COLO829 (cell line): ENCODE results near the gene TALDO1.
"Not testable (repeated sequence)": the region's sequence is repeated elsewhere in the genome, so short reads cannot be mapped to it uniquely, and the experiment has no call there.

ENCODE experiments used
- DNase-seq: peaks from one replicate; pipeline ENCODE4 v3.0.0; 2012; ENCODE audit warnings: low spot score

TALDO1 gene

DNA sequence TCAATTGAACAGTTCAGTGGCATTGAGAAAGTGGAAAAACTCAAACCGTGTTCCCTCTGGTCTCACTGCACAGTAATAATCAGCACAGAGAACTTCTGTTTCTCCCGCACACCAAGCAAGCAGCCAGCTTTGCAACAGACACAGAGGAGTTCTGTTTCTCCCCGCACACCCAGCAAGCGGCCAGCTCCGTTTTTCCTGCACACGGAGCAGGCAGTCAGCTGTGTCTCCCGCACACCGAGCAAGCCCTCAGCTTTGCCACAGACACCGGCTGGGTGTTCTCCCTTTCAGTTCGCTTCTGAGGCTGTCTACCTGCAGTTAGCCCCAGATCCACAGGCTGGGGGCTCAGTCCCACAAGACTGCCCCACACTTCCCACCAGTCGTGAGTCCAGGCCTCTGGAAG, 9.9 kb upstream of the TALDO1 start:
- no peak for DNase-seq

DNA sequence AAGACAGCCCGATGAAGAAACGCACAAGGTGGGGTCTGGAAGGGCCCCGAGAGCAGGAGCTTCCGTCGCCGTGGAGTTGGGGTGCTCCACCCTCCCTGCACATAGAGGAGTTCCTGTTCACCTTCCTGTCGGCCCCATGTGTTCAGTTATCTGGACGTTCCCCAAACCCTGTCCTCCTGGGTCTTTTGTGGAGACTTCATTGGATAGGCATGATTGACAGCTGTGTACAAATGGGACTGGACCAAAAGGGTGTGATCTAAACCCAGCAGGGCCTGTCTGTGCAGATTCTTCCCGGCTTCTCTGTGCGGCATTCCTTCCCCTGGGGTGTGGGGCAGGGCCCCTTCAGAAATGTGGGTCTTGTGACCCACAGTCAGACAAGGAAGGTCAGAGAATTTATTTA, 9.4 kb upstream of the TALDO1 start:
- not testable (repeated sequence) for DNase-seq

DNA sequence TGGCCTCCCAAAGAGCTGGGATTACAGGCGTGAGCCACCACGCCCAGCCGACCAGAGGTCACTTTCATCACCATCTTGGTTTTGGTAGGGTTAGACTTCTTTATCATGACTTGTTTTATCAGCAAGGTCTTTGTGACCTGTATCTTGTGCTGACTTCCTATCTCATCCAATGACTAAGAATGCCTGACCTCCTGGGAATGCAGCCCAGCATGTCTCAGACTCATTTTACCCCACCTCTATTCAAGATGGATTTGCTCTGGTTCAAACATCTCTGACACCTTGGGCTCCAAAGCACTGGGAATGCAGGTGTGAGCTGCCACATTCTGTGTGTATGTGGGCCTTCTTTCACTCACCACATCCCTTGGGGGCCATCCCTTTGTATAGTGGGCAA, 5.1 kb upstream of the TALDO1 start:
- DNase-seq, result no peak

DNA sequence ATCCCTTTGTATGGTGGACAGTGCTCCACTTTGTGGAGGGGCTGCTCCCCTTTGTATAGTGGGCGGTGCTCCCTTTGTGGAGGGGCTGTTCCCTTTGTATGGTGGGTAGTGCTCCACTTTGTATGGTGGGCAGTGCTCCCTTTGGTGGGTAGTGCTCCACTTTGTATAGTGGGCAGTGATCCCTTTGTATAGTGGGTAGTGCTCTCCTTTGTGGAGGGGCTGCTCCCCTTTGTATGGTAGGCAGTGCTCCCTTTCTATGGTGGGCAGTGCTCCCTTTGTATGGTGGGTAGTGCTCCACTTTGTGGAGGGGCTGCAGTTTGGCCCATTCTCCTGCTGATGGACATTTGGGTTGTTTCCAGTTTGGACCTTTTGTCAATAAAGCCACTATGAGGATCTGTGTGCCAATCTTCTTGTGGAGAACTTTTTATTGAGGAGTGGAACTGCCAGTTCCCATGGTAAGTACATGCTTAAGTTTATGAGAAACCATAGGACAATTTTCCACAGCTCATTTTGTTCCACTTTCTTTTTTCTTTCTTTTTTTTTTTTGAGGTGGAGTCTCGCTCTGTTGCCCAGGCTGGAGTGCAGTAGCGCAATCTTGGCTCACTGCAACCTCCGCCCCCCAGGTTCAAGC, 4.6 kb upstream of the TALDO1 start:
- DNase-seq, result no peak

DNA sequence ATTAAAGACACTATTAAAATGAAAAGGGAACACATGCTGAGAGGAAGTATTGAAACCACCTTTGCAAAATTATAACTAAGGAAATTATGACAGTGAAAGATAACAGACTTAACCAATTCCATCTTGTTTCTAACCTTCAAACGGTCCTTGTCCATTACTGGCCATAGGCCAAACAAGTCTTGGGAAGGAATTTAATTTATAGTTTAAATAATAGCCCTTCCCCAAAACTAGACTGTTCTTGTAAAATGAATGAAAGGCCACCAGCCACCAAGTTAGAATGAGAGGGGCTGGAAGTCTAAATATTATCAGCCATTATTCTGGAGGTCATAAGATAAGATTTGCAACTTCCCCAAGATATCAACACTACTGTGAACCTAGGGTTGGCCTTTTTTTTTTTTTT, 1.8 kb upstream of the TALDO1 start:
- no peak for DNase-seq

DNA sequence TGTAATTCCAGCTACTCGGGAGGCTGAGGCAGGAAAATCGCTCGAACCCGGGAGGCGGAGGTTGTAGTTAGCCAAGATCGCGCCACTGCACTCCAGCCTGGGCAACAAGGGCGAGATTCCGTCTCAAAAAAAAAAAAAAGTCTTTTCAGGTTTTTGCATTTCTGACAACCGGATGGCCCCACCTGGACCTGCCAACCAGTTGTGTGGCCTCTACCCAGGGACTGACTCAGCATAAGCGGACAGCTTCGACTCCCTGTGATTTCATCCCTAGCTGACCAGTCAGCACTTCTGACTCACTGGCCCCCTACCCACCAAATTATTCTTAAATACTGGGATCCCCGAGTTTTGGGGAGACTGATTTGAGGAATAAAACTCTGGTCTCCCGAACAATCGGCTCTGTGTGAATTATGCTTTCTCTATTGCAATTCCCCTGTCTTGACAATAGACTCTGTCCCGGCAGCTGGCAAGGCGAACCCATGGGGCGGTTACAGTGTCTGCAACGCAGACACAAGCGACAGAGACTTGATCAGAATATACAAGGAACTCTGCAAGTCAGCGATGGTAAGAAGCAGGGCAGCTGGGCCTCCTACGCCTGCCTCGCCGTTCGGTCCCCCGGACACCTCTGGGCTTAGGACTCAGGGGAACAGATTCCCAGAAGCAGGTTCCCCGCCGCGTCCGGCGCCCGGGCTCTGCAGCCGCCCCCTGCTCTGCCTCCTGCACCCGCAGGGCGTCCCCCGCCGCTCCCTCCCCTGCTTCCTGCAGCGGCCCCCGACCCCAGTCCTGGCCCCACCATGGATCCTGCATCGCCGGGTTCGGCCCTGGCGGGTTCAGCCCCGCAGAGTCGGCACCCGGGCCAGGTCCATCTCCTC, 741 bp upstream of the TALDO1 start:
- DNase-seq, result no peak

DNA sequence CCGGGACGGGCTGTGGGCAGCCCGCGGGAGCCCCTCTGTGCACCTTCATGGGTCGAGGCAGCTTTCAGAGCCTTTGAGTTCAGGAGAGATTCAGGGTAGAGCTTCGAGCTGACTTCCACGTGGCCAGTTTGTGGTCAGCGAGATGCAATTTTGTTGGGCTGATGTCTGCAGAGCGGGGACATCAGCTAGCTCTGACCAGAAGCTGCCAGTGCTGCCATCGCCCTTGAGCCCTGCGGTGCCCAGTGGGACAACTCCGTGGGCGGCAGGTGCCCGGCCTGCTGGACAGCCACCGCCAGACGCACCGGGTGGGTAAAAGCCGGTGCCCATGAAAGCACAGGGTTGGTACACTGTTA, 719 bp downstream of the TALDO1 start:
- no peak for DNase-seq

DNA sequence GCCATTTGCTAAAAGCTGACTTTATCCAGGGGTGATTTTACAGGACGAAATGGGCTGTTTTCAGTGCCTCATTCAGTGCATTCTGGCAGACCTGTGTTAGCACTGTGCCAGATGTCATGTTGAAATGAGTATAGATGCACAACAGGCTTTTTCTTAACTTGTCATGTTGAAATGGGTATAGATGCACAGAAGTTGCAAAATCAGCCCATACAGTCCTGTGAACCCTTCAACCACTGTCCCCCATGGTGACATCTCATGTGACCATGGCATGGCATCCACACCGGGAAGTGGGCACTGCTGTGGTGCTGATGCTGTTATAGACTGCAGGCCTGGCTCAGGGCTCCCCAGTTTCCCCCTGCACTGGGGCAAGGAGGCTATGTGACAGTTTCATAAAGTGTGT, 2.5 kb downstream of the TALDO1 start:
- DNase-seq, result no peak

DNA sequence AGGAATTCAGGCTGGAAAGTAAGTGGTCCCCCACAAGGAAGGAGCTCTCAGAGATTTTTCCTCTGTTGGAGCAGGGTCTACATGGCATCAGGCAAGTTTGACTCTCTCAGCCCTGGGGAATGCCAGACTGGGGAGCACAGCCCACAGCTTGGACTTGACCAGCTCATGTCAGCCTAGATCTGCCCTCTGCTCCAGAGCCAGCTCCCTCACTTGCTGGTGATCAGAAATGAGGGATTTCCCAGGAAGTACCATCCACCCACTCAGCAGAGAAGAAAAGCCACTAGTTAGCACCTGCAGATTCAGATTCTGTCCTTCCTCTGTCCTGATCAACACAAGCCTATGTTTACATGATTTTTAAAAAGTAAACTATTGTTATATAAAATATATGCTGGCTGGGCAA, 13.0 kb downstream of the TALDO1 start:
- no peak for DNase-seq

DNA sequence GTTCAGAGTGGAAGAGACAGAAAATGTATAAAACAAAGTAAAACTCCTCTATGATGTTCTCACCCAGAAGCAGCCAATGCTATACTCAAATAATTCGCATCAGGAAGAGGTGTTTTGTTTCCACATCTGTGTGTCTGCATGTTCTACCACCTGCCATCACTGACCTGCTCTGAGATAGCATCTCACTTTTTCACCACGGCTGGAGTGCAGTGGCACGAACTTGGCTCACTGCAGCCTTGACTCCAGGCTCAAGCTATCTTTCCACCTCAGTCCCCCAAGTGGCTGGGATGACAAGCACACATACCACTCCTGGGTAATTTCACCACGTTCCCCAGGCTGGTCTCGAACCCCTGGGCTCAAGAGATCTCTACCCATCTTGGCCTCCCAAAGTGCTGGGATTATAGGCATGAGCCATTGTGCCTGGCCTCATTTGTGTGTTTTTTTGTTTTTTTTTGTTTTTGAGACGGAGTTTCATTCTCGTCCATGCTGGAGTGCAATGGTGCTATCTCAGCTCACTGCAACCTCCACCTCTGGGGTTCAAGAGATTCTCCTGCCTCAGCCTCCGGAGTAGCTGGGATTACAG, 14.4 kb downstream of the TALDO1 start:
- no peak for DNase-seq

DNA sequence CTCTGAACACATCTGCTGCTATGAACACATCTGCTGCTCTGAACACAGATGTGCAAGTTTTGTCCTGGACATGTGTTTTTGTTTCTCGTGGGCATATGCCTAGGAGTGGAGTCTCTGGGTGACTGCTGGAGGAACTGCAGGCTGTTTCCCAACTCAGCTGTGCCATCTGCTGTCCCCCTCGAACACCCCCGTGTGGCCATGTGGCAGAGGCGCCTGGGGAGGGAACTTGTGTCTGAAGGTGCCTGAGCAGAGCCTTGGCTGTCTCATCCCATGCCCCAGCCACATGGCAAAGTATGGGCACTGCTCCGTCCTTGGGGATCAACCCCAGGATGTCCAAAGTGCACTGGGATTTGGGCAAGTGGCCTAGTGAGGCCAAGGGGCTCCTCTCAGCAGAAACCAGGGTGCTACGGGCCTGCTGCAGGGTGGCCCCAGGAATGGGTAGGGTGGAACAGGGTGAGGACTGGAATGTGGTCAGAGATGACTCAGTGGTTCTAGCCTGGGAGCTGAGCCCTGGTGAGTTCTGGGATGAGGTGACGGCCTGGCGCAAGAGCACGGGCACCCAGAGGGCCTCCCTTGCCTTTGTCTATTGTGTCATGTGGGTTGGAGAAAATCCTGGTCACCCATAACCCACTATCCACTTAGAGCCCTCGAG, 15.3 kb downstream of the TALDO1 start:
- DNase-seq, result peak; percentile 24

DNA sequence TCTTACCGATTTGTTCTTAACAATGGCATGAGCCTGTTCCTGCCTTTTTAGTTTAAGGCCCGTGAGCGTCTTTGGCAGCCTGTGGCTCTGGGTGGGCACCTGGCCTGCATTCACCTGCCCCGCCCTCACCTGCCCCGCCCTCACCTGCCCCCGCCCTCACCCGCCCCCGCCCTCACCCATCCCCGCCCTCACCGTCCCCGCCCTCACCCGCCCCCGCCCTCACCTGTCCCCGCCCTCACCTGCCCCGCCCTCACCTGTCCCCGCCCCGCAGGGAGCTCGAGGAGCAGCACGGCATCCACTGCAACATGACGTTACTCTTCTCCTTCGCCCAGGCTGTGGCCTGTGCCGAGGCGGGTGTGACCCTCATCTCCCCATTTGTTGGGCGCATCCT, 15.8 kb downstream of the TALDO1 start:
- DNase-seq, result no peak

DNA sequence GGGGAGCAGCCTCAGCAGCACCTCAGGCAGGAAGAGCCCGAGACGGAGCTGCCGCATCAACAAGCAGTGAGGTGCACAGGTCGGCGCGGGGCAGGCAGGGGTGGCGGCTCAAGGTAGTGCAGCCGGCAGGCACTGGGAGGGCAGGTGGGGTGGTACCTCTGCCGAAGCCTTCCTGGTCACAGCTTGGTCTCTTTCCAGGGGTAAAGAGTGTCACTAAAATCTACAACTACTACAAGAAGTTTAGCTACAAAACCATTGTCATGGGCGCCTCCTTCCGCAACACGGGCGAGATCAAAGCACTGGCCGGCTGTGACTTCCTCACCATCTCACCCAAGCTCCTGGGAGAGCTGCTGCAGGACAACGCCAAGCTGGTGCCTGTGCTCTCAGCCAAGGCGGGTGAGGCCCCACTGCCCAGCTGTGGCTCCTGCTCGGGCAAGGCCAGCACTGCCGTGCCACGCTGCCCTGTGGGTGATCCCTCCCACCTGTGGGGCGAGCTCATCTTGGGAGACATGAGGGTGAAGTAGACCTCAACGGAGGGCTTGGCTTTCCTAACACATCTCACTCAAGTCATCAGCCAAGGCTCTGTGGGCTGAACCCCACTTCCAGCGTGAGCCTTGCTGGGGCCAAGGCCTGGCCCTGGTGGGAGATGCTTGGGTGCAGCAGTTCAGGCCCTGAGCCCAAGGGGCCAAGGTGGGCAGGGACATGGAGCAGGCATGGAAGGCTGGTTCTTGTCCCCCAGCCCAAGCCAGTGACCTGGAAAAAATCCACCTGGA, 16.5 kb downstream of the TALDO1 start:
- no peak for DNase-seq

DNA sequence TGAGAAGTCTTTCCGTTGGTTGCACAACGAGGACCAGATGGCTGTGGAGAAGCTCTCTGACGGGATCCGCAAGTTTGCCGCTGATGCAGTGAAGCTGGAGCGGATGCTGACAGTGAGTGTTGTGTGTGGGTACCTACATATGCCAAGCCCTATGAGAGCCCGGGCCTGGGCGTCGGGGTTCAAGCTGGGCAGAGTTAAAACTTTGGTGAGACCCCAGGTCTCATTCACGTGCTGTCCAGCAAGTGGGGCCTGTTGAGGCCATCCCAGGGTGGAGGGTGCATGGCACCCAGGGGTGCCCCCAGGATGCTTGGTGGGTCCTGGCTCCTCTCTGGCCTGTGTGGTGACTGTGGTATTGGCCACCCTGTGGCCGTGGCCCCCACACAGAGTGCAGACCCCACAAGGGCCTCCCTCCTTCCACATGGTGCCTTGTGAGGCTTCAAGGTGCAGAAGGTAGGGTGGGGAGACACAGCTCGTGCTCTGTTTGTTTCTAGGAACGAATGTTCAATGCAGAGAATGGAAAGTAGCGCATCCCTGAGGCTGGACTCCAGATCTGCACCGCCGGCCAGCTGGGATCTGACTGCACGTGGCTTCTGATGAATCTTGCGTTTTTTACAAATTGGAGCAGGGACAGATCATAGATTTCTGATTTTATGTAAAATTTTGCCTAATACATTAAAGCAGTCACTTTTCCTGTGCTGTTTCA, 17.2 kb downstream of the TALDO1 start:
- no peak for DNase-seq

DNA sequence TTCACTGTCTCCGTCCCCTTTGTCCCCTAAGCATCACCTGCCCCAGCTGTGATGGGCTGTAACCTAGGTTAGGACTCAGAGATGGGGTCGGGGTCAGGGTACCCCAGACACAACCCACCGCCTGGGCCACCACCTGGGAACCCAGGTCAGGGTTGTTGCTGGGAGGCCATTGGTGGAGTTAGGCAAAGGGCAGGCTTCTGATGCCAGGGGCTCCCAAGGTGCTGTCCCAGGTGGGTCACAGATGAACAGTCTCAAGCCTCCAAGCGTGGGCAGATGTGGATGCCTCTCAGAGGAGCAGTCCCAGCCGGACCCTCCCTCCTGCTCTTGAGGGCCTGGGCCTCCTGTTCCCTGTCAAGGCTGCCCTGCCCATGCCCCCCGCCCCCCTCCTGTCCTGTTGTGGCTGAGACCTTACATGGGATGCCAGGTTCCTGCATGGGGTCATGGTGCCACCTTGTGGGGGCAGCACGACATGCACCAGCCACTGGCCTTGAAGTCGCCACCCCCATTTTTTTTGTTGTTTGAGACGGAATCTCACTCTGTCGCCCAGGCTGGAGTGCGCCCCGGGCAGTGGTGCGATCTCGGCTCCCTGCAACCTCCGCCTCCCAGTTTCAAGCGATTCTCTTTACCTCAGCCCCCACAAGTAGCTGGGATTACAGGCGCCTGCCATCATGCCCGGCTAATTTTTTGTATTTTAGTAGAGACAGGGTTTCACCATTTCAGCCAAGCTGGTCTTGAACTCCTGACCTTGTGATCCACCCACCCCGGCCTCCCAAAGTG, 17.9 kb downstream of the TALDO1 start:
- DNase-seq, result peak; percentile 37

DNA sequence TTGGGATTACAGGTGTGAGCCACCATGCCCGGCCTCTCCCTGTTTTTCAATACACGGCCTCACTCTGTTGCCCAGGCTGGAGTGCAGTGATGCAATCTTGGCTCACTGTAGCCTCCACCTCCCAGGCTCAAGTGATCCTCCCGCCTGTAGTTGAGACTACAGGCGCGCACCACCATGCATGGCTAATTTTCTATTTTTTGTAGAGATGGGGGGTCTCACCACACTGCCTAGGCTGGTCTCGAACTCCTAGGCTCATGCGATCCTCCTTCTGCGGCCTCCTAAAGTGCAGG, 18.5 kb downstream of the TALDO1 start:
- no peak for DNase-seq

DNA sequence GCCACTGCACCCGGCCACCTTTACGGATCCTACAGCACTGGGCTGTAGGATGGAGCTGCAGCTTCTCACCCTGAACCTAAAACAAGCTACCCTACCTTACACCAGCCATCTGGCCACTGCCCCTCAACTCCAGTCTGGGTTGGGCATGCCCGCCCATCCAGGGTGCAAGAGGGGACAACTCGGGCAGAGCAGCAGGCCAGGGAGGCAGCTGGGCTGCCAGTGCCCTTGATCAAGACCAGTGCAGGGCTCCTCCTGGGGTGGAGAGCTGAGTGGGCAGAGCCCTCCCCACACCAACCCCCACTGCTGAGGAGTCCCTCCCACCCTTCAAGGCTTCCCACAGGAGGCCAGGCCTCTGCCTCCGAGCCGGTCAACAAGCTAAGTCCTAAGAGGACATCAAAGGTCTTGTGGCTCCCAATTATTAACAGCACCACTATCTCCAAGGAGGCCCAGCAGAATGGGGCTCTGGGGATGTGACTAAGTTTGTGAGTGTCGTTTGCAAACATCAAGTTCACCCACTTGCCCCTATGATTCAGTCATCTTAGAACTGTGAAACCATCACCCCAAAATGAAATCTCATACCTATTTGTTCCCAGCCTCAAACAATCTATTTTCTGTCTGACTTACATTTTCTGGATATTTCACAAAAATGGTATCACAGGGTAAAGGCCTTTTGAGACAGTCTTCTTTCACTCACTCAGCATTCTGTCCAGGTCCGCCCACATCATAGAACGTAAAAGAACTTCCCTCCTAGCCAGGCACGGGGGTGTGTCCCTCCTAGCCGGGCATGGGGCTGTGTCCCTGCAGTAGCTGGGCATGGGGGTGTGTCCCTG, 19.1 kb downstream of the TALDO1 start:
- DNase-seq, result no peak

DNA sequence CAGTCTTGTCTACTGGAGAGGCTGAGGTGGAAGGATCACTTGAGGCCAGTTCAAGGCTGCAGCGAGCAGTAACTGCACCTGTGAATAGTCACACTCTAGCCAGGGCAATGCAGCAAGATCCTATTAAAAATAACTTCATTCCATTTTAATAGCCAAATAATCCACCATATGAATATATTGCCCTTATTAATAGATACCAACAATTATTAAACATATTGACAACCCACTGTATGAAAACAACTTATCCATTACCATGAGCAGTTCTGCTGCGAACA, 19.6 kb downstream of the TALDO1 start:
- no peak for DNase-seq

DNA sequence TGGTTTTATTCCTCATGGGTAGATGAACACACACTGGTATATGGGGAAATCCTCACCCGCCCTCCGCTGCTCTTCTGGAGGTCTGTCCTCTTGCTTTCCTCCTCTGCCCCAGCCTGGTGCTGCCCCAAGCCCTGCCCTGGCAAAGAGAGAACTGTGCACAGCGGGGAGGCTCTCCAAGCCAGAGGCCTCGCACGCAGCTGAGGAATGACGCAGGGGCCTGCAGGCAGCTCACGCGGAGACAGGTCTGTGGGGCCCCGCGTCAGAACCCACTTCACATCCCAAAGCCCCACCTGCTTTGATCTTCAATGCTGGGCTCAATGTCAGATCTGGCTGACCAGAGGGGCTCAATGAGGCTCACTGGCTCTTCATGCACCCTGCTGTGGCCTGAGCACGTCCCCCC, 20.0 kb downstream of the TALDO1 start:
- no peak for DNase-seq

DNA sequence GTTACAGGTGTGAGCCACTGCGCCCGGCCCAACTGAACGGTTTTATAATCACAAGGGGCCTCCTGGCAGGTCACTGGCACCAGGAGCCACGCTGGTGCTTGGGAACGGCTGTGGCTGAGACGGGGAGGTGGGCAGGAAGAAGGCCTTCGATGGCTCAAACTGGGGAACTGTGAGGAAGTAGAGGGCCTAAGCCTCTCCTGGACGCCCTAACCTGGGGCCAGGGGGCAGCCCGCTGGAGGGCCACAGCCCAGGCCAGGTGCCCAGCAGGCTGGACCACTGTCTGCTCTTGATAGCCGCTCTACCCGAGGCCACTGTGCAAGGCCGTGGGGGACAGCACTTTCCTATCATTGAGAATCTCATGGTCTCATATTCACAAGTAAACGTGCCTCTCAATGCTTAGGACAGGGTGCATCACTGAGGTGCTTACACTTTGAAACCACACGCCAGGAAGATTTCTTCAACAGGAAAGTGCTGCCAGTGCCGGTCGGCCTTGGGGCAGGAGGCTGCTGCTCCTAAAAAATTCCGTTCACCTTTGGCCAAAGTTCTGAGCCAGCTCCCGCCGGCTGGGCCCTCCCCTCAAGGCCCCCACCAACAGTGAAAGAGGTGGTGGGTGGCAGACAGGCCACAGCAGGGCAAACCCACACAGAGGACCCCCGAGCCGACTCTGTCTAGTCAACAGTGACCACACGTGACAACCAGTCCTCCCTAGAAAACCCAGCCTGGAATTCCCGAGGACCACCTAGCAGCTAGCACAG, 22.8 kb downstream of the TALDO1 start:
- no peak for DNase-seq
